SW480 (cell line): Measurements from ENCODE around the gene CUTC.
"Not testable (repeated sequence)": the region's sequence is repeated elsewhere in the genome, so short reads cannot be mapped to it uniquely, and the experiment has no call there.

Source experiments
- DNase-seq: peaks from one replicate; pipeline ENCODE4 v3.0.0-alpha.2; 2016; ENCODE audit warnings: low spot score

Gene CUTC, protein sequence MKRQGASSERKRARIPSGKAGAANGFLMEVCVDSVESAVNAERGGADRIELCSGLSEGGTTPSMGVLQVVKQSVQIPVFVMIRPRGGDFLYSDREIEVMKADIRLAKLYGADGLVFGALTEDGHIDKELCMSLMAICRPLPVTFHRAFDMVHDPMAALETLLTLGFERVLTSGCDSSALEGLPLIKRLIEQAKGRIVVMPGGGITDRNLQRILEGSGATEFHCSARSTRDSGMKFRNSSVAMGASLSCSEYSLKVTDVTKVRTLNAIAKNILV

DNA sequence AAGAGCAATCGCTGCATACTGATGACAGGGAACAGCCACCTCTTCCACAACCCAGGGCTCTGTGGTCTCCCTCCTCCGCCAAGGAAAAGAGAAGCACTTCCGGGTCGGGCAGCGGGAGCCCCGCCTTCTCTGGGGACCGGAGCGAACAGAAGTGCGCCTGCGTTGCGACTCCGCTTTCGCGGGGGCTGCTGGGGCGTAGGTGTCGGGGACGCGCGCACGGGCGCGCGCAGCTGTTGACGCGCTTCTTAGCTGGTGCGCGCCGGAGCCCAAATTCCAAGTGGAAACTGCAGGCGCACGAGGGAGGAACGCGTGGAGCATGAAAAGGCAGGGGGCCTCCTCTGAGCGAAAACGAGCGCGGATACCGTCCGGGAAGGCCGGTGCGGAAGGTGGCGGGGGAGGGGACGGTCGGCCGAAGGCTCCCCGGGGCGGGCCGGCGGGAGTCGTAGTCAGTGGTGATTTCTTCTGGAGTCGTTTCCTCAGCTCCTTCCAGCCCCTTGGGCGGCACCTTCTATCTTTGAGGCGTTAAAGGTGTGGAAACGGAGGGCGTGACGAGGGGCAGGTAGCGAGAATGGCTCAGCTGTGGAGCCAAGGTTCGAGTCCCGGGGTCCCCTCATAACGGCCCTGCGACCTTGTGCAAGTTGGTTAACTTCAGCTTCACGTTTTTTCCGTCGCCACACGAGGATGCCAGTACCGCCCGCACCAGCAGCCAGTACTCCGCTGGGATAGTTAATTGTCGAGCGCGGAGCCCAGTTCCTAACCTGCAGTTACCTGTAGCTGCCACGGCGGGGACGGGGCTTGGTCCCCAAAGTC, at the start of gene CUTC, which contains the start of gene COX15:
TSS of gene CUTC (plus strand) at position 202 of the 810 bp plus-strand sequence. CDS start at position 317, 115 bp downstream.
TSS of gene COX15 (minus strand) at position 95 of the 810 bp plus-strand sequence. CDS start at position 17, 78 bp downstream.
- peak; percentile 94 for DNase-seq

DNA sequence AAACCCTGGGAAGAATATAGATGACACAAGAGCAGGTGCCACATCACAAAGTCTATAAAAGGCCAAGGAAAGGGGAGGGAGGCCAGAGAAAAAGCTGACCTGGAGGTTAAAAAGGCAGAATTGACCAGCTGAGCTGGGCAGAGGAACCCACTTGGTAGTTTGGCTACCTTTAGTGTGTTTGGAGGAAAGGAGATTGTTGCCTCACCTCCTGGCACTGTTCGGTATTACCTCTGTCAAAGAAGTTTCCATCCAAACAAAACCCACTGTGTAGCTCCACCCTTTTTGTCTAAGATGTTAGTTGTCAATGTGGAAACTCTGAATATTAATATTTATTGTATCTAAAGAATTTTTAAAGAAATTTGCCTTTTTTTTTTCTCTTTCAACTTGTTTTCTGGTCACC, 49.3 kb upstream of the CUTC start:
- DNase-seq, result peak; percentile 8

DNA sequence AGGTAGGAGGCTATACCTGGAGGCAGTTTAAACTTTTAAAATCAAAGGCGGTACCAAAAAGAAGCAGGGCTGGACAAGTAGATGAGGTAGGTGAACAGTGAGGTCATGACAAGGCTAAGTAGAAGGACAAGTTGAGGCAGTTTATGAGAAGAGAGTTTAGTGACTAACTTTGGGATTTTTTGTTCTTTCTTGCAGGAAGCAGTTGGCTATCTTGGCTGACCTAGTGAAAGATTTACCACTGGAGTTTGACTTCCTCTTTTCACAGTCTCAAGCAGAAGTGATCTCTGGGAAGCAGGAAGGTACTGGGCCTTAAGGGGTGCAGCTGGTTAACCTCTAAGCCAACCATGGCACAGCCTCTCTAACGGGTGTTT, 46.5 kb upstream of the CUTC start:
- DNase-seq, result no peak

DNA sequence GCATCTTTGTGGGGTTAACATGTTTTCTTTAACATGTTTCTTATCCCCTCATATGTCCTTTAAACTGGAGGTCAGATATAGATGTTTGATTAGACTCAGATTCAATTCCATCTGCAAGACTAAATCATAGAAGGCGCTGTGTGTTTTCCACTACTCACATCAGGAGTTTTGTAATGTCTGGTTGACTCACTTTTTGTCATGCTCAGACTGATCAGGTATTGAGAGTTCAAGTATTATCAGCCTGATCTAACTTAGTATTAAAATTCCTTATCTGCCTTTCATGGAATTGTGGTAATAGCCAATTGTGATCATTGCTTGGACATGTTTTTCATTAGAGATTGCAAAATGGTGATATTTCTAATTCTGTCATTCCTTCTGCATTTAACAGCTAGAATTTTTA, 42.6 kb upstream of the CUTC start:
- no peak for DNase-seq

DNA sequence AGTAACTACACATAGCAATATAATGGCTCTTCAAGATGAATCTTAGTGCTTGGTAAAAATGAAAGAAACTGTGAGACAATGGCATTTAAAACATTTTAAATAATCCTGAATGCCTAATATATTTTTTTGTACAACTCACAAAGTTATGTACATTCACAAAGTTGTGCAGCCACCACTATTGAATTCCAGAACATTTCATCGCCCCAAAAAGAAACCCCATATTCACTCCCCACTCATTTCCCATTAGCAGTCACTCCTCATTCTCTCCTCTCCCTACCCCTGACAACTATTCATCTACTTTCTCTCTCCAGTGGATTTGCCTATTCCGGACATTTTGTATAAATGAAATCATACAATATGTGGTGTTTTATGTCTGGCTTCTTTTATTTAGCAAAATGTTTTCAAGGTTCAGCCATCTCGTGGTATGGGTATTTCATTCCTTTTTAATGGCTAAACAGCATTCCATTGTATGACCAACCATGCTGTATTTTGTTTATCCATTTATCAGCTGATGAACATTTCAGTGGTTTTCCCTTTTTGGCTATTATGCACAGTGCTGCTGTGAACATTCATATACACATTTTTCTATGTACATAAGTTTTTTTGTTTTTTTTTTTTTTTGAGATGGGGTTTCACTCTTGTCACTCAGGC, 38.0 kb upstream of the CUTC start:
- no peak for DNase-seq

DNA sequence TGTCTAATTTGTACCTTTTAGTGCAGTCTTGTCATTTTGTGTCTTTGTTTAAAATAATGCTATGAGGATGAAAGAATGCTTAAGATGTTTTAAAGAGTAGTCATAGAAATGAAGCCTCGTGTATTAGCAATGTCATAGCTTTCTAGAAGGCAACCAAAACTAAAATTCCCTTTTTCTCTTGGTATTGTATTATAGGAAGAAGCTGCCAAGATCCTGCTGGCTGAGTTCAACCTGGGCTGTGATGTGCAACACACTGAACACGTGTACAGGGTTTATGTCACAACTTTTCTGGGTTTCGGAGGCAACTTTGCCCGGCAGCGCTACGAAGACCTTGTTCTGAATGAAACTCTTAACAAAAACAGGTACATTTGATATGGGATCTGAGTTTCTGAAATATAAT, 36.3 kb upstream of the CUTC start:
- no peak for DNase-seq

DNA sequence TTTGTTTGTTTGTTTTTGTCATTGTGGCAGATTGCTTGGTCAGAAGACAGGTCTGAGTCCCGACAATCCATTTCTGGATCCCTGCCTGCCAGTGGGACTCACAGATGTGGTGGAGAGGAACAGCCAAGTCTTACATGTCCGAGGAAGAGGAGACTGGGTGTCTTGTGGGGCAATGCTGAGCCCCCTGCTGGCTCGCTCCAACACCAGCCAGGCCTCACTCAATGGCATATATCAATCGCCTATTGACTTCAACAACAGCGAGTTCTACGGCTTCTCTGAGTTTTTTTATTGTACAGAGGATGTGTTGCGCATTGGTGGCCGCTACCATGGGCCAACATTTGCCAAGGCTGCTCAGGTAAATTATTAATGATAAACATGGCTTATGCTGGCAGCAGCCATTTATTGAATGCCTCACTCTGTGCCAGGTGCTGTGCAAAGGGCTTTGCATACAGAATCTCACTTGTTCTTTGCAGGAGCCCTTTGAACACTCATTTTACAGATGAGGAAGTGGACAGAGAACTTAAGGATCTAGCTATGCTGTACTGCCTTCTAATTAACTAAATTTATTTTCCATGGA, 33.4 kb upstream of the CUTC start:
- no peak for DNase-seq

DNA sequence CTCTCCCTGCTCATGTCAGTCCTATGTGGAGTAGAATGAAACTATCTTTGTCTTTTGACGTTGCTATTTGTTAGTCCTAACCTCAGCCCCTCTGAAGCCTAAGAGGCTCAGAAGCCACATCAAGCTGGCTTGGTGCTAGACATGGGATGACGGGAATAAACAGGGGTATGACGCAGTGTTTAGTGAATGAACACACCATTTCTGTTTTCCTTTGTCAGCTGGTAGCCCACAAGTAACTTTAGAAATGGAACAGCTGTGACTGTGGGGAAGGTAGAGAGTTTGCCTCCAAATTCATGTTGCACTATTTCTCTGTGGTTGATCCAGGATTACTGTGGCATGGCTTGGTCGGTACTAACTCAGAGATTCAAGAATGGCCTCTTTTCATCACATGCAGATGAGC, 31.4 kb upstream of the CUTC start:
- DNase-seq, result no peak

DNA sequence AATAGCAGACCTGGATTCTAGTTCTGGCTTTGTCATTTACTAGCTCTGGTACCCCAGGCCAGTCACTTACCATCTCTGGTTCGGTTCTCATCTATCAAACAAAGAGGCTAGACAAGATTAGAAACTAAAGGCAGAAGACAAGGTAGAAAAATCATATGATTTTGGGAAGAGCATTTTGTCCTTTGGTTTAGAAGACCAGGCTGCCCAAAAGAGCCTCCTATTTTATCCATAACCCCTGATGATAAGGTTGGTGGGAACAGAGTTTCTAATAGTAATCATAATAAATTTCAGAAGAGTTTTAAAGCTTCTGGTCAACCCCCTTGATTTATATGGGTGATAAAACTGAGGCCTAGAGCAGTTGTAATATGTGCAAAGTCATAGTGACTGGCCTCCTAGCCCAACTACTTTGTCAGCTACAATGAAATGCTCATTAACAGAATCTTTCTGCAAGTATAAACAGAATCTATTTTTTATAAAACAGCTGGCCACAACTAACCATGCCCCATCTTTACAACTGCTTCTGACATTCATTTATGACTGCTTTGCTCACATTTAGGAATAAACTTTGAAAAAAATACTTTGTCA, 23.5 kb upstream of the CUTC start:
- DNase-seq, result no peak

DNA sequence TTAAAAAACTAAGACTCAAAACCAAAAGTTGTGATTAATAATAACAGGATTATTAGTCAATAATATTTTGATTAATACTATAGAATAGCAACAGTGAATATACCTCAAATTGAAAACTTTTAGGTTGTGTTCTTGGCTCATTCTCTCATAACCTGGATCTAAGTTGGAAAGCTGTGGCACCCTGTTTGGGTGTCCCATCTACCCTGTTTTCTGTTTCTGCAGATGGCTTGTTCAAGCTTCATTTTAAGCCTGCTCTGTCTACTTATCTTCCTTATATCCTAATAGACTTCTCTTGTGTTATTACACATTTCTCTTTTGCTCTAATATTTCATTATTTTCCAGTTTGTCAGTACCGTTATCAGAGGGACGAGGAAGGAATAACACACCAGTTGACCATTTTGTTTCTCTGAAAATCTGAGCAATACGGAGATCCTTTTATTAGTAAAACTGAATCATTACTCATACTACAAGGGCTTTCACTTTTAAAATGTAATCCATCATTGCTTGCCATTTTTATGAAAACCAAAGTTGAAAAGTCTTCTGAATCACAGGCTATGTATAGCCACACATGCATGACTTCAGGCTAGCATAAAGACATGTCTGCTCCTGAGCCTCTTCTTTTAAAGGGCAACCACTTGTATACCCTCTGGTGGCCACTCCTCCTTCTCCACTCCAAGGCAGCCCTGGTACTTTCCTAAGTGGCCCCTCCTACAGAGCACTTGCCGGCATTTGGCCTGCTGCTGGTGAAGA, 22.4 kb upstream of the CUTC start:
- no peak for DNase-seq

DNA sequence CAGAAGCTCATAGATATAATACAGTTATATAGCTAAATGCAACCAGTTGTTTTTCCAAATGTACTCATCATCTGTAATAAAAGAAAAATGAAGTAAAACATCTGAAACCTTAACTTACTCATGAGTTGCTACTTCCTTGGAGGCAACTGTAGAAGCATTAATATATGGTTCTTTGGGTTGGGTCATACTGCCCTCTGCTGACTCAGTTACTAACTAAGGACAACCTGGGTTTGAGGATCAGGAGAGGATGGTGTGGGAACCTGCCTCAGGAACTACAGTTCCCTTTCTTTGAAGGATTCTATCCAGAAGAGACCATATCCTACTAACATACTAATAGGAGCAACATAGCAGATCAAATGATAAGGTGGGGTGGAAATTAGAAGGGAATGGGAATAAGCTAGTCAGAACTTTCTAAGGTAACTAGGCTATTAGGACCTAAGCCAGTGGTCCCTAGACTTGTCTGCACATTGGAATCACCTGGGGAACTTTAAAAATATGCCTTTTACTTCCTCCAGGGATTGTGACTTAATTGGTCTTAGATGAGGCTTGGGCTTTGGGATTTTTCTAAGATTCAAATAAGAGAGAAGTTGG, 20.8 kb upstream of the CUTC start:
- peak; percentile 44 for DNase-seq

DNA sequence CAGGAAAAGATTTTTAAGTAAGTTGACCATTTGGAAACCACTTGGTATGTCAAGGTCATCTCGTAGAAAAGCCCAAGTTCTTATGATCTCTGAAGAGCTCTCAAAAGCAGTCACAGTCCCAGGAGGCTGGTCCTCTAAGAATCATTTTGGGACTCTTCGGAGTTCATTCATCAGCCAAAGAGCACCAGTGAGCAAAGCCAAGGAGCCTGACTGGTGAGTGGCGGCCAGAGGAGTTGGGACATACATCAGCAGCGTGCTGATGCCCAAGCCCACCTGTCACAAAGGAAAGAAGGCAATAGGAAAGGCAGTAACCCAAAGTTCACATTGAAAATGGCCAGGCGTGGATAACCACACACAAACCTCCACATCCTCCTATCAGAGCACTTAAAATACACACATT, 17.6 kb upstream of the CUTC start:
- DNase-seq, result no peak

DNA sequence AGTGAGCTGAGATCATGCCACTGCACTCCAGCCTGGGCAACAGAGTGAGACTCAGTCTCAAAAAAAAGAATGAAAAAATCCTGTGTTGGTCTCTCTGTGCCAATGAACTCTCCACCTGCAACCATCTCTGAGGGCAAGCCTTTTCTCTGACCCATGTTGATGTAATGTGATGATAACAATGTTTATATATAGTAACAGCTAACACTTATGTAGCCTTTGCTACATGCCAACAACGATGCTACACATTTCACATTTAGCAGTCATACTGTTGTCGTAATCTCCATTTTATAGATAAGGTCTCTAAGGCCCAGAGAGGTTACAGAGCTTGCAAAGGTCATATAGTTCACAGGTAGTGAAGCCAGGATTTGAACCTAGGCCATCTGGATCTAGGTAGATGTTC, 11.6 kb upstream of the CUTC start:
- DNase-seq, result no peak

DNA sequence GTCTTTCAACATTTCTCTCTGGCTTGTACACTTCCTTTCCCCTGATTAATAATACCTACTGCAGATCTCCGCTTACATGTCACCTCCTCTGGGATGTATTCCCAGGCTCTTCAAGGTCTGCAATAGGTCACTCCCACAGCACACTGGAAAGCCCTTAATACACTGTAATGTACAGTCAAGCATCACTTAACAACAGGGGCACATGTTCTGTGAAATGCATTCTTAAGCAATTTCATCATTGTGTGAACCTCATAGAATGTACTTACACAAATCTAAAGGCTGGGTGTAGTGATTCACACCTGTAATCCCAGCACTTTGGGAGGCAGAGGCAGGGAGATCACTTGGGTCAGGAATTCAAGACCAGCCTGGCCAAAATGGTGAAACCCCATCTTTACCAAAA, 2.0 kb upstream of the CUTC start:
- DNase-seq, result no peak

DNA sequence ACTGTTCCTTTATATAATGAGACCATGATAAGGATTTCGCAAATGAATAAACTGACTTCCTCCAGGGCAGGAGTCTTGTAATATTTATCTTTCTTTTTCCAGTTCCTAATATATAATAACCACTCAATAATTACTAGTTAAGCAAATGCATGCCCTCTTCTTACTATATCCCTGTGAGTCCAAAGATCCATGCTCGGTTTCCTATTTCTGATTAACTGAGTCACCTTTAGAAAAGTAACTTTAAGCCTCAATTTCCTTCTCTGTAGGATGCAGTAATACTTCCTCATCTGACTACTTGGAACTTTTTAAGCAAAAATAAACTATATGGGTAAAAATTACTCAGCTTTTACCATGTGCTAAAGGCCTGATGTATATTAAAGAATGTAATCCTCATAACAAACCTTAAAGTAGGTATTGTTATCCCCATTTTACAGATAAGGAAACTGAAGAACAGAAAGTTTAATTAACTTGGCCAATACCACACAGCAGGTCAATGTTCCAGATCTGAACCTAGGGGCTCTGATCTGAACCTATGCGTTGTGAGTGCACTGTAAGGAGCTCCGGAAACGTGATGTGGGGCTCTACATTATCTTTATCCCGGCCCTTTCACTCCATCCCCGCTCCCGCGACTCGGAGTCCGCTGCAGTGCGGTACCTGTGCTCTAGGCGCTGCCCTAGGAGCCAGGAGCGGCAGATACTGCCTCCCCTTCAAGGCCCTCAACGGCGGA, 565 bp upstream of the CUTC start:
- DNase-seq, result no peak

DNA sequence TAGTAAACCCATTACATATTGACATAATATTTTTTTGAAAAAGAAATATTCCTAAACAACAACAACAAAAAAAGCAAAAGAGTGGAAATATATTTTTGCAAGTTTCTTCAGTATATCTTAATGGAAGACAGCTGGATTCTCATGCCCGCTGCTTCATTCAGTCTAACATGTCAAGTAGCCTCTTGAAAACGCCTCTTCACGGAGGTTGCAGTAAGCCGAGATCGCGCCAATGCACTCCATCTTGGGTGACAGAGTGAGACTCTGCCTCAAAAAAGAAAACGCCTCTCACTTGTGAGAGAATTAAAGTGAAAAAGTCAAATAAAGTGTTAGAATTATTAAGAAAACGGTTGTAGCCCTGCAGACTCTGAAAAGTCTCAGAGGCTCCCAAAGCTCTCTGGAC, 1.3 kb downstream of the CUTC start:
- DNase-seq, result no peak

DNA sequence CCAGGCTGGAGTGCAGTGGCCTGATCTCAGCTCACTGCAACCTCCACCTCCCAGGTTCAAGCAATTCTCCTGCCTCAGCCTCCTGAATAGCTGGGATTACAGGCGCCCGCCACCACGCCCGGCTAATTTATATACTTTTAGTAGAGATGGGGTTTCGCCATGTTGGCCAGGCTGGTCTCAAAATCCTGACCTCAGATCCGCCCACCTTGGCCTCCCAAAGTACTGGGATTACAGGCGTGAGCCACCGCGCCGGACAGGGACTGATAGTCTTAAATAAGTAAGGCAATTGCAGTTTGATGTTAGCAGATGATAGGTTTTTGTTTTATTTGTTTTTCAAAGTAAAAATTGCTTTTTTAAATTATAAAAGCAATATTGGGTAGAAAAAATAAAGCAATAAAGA, 2.1 kb downstream of the CUTC start:
- not testable (repeated sequence) for DNase-seq

DNA sequence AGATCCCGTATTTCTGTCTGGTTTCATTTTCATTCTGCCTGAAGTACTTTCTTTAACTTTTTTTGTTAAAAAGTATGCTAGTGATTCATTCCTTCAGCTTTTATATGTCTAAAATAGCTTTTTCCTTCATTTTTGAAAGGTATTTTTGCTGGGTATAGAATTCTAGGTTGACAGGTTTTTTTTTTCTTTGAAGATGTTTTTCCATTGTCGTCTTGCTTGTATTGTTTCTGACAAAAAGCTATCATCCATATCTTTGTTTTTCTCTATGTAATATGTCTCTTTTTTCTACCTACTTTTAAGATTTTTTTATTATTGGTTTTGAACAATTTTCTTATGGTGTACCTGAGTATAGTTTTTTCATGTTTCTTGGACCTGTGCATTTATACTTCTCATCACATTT, 8.2 kb downstream of the CUTC start:
- DNase-seq, result no peak

DNA sequence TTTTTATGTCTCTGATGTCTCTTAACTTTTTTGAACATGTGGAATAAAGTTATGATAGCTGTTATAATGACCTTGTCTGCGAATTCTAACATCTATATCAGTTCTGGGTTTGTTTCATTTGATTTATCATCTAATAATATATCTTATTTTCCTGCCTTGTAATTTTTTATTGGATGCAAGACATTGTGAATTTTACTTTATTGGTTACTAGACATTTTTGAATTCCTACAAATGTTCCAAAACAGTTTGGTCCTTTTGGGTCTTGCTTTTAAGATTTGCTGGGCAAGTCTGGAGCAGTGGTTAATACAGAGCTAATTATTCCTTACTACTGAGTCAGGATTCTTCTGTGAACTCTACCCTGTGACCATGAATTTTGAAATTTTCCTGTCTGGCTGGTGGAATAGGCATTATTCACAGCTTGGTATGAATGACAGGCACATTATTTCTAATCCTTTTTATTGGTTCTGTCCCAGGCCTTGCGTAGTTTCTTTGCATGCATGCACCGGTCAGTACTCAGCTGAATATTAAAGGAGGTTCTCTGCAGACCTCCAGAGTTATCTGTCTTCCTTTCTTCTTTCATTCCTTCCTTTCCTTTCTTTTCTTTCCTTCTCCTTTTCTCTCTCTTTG, 9.0 kb downstream of the CUTC start:
- no peak for DNase-seq

DNA sequence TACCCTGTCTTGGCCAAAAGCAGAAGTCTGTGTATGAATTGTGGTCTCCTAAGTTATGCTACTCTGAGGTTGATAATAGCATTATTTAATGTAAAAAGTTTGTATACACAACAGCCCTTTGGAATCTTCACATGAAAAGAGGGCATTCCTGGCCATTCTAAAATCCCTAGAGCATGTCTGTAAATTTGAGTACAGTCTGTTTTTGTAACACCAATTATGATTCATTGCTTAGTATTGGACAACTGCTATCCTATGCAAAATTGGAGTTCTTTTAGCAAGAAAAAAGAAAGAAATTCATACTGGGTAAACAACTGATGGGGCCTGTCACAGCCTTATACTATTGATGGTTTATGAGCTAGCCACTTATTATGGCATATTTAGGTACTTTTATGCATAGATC, 10.2 kb downstream of the CUTC start:
- no peak for DNase-seq
